Middle frontal gyrus (tissue), 1 donor: ENCODE data around the gene THAP2.
A peak's percentile ranks its signal among the peaks of the same experiment; 100 is the strongest.

Source experiments
- DNase-seq: peaks from one replicate; pipeline ENCODE4 v3.0.0-alpha.2; 2015; ENCODE audit warnings: low spot score; ENCODE audit errors: extremely low spot score

THAP2 gene

DNA sequence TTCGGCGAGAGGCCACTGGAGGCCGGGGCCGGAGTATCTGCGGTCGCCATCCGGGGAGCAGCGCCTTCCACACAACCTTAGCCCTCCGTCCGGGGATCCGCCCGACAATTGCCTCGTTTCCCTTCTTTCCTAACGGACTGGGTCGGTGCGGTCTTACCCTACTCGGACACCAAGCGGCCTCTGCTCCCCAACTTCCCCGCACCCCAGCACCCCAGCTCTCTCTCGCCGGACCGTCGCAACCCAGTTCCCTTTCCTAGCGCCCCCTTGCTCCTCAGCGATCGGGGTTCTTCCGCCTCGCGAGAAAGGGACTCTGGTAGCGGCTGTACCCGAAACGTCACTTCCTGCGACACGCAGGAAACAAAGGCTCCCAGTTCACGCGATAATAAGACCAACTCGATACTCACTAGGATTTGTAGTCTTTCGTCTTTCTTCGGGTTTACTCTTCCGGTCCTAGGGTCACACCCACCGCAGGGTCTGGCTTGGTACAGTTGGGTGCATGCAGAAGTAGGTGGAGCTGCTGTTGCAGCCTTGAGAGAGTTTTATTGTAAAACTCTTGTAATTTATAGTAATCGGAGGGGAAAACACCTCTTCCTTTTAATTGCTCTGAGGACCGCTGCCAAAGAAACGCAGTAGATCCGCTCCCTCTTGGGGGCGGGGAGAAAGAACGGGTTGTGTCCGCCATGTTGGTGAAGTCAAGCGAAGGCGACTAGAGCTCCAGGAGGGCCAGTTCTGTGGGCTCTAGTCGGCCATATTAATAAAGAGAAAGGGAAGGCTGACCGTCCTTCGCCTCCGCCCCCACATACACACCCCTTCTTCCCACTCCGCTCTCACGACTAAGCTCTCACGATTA is at the start of gene THAP2, which contains the start of gene ZFC3H1:
Gene THAP2 (plus strand): TSS at position 741 of the 850 bp plus-strand sequence. CDS start 209 bp downstream, outside the sequence.
Gene ZFC3H1 (minus strand): TSS at position 288 of the 850 bp plus-strand sequence. CDS start 238 bp downstream, at position 50.
- DNase-seq: peak; percentile 97

DNA sequence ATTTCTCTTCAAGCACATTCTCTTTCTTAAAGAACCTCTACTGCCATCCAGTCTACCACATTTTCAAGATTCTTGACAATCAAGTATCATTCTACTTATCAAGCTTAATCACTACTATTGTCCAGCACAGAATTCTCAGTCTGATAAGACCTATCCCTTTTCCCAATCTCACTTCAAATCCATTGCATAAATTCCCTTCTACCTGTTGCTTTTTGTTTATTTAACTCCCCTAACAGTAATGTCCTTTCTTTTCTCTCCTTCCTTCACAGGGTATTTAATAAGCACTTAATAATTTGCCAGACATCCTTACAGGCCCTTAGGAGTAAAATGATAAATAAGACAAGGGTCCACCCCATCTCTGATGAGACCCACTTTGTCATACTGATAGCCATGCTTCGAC is 42.2 kb upstream of the THAP2 start:
- no peak for DNase-seq

DNA sequence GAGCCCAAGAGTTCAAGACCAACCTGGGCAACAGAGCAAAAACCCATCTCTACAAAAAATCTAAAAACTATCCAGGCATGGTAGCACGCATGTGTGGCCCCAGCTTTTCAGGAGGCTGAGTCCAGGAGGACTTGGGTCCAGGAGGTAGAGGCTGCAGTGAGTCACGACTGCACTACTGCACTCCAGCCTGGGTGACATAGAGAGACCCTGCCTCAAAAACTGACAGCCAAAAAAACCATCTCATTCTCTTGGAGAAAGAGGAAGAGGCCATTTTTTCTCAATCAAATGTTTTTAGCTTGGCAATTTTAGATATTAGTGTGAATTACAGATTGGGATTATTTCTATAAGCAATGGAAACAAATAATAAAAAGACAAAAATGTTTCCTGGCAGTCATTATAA is 38.6 kb upstream of the THAP2 start:
- no peak for DNase-seq

DNA sequence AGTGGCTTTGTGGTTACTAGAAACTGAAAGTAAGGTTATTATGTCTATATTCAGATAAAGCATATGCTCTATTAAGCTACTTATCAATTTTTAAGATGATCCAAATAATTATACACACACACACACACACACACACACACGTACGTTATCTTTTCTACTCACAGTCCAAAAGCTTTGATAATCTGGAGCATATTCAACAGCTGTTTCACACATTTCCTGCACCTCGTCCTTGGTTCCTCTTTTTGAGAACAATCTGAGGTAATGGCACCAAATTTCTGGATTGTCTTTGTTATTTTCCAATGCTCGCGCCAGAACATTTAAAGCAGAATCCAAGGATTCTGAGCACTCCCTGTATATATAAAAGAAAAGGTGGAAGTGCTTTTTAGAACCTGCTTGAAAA is 38.0 kb upstream of the THAP2 start:
- no peak for DNase-seq

DNA sequence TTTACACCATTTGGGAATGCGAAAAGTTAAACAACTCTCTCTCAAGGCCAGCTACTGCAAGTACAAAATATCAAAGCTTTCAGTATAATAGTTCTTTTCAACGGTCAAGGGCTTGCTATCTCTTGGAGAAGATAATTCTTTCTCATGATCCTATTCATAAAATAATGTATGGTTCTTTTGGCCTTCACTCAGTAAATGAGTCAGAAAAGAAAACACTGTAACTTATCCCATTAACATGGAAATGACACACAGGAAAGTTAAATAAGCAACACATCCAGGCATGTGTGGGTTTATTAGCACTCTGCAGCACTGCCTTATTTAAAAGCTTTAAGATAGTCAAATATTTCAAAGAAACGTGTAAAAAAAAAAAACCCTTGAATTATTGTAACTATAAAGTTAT is 37.3 kb upstream of the THAP2 start:
- DNase-seq: no peak

DNA sequence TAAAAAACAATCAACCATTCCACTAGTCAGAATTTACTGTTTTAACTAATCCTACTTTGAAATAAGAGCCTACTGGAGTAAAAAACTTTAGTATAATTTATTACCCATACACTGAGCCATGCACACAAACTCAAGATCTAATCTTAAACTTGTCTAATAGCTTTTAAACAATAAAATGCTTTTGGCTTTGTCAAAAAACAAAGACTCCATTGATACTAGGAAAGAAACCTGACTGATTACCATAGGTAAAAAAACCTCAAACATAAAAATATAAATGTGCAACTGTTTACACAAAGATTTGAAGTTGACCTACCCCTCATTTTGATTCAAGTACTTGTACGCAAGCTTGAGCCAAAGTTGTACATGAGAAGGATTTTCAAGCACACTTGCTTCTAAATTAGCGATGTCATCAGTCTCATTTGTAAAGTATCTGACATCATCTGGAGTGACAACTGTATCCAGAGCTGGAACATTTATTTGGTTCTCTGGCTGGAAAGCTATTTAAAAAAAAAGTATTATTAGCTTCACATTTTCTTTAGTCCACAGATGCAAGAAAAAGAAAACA is 36.6 kb upstream of the THAP2 start:
- DNase-seq: no peak

DNA sequence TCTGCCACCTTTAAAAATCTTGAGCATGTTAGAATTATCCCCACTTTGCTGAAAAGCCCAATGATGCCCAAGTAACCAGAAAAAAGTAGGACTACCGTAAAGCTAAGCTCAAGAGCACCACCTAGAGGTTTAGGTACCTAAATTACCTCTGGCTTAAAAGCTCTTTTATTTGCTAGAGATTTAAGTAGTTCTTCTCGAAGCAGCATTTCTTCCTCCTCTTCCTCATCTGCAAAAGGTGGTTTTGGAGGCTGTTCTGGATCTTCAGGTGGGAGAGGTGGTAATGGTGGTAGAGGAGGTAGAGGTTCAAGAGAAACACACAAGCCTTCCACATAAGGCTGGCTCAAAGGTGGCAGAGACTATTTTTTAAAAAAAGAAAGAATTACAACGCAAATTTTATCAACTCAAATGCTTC is 27.4 kb upstream of the THAP2 start:
- DNase-seq: peak; percentile 46

DNA sequence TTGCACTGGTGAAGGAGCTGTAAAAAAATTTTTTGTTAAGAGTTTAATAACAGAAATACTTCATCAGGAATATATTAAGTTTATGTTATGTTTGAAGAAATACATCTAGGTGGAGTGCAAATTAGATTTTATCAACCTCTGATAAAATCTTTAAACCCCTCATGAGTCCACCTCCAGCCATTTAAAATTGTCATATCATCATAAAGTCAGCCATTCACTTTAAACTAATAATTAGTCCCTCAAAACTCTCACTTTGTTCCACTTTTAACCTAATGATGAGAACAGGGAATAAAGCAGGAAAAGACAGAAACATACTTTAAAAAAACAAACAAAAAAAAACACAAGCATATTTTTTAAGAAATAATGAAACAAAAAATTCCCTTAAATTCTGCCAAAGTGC is 25.6 kb upstream of the THAP2 start:
- no peak for DNase-seq

DNA sequence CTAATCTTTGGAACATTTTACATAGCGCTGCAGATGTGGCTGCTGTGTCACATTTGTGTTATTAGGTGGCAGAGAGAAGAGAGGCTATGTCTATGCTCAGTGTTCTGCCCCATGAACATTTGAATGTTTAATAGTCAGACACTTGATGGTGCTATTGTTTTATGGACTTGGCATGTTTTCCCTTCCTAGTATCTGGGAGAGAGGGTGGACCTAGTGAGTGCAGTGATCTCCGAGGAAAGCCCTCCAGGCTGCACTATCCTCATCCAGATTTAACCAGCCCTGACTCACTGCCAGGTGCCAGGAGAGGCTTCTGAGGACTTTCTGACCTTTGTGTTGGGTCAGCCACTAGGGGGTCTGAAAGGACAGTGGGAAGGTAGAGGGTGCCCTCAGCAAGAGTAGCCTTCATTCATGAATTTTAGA is 24.8 kb upstream of the THAP2 start:
- no peak for DNase-seq

DNA sequence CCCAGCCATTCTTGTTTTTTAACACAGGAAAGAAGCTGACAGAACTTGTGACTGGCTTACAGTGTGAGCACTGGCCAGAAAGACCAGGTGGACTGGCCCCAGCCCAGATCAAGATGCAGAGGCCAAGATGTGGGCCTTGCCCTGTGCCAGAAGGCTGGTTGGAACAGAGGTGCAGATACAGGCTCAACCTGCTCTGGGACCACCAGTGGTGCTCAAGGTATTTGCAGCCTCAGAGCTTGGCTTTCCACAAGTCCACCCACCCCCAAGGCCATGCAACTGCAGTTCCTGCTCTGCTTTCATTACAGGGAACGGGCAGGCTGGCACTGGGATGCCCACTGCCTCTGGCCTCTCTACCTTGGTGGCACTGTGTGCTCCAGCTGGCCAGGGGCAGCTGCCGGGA is 23.8 kb upstream of the THAP2 start:
- DNase-seq: no peak

DNA sequence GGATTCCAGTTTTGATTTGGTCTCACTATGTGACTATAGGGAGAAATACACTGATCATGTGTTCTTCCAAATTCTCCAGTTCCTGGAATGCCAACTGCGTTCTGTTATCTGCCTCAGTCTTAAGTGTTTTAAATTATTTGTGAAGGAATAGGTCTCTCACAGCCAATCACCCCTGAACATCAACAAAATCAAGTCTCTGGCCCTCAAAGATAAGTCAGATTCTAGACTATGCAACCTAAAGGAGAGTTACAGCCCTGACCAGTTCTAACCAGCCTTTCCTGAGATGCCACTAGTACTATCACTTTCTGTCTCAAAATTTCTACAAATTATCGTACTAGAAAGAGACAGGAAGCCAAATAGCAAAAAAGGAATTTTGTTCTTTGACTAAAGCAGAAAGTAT is 22.7 kb upstream of the THAP2 start:
- no peak for DNase-seq

DNA sequence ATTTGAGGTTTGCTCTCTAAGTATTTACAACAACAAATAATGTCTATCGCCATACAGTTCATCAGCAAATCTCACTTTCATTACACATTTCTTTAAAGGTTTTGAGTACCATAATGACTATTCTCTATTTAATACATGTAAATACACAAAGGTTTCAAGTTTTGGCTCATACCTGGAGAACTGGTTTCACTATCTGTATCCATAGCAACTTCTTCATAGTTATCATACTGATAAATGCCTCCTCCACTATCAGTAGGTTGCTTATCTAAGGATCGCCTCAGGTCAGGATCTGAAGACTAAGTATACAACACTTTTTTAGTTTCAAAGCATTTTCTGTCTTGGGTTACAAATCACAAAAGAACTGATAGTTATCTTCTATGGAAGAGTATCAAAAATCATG is 21.8 kb upstream of the THAP2 start:
- no peak for DNase-seq

DNA sequence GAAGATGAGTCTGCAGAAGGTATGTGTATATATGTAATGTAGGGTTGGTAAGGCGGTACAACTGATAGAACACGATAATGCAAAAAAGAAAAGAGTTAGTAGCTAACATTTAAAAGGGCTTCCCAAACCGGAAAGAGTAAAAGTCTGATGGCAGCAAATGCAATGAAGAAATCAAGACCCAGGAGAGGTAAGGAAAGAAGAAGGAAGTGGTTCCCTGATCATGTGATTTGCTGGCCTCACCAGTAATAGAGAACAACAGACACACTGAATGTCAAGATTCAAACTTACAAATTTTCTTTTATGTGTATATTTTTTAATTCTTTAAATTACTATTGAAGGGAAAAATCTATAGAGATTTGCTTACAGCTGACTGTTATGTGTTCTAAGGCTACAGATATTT is 18.8 kb upstream of the THAP2 start:
- DNase-seq: no peak

DNA sequence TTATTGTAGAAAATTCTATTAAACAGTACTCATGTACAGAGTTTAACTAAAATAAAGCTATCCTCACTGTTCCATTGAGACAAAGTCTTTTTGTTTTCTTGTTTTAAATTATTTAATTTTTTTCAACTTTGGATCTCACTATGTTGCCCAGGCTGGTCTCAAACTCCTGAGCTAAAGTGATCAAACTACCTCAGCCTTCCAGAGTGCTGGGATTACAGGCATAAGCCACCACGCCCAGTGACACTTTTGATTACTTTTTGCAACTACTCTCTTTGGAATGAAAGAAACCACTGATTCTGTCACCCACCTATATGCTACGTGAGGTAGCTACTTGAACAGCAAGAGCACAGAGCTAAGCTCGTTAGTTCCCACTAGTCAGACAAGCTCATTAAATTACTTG is 17.6 kb upstream of the THAP2 start:
- no peak for DNase-seq

DNA sequence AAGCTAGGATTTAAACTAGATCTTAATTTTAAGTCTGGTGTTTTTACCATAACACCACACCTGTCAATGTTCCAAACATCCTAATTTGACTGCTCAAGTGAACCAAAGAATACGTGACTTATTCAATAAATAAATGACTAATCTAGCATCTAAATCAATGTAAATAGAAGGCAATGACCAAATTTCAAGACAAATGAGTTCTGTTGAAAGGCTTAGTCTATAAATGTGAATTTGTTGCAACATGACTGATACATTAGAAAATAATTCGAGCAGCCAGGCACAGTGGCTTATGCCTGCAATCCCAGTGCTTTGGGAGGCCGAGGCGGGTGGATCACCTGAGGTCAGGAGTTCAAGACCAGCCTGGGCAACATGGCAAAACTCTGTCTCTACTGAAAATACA is 15.6 kb upstream of the THAP2 start:
- no peak for DNase-seq

DNA sequence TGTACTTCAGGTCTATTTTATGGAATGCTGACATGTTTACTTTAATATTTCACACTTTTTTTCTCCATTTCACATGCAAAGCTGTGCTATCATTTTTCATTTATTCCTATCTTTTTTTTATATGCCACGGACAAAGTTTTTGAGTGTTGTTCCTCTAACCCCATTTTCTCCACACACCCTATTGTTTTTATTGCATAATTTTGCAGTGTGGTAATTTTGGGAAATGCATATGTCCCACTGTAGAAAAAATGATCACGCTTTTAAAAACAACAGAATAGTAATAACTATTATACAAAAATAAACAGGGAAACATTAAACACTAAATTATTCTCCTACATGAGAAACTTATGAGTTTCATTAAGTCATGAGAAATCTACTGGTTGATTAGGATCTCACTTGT is 14.7 kb upstream of the THAP2 start:
- DNase-seq: no peak

DNA sequence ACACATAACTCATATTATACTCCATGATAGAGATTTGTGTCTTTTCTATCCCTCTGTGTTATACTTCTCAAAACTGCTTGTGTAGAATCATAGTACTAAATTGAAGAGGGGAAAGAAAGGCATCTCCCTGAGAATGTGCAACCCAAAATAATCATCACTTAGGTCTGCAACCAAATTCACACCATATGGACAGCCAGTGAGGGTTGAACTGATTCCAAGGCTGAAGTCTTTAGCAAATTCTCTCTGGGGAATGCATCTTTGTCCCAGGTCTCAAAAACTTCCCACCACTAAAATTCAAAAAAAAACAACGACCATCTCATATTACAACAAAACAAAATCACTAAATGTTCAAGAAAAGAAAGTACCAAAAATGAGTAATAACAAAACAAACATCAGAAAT is 11.4 kb upstream of the THAP2 start:
- no peak for DNase-seq

DNA sequence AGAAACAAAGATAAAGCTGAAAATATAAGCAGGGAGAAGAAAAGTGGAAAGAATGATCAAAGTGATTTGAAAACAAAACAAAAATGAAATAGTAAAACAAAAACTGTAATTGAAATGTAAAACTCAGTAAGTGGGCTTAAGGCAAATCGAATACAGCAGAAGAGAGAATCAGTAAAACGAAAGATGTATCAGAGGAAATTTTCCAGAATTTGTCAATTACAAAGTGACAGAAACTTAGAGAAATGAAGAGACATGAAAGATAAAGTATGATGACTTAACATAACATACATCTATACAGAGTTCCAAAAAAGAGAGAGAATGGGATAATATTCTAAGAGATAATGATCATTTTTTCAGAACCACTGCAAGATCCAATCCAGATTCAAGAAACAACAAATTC is 11.0 kb upstream of the THAP2 start:
- DNase-seq: no peak

DNA sequence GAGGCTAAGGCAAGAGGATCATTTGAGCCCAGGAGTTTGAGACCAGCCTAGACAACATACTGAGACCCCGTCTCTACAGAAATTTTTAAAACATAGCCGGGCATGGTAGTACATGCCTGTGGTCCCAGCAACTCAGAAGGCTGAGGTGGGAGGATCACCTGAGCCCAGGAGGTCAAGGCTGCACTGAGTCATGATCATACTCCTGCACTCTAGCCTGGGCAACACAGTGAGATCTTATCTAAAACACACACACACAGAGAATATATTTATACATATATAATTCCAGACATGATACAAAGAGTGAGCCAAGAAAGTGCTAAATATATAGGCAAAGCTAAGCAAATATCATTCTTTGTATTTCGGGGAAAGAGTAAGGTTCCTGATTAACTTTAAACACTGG is 9.9 kb upstream of the THAP2 start:
- DNase-seq: no peak

DNA sequence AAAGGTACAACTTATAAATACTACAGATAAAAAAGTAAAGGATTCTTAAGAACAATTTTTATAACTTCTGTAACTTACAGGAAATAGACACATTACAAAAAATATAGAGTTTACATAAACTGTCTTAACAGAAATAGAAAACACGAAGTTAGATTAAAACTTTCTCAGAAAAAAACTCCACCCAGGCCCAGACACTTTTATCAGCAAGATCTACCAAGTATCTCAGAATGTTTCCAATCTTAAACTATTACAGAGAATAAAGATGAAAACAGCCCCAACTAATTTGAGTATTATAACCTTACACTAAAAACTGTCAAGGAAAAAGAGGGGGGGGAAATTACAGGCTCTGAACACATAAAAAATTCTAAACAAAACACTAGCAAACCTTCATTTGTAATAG is 8.6 kb upstream of the THAP2 start:
- DNase-seq: no peak

DNA sequence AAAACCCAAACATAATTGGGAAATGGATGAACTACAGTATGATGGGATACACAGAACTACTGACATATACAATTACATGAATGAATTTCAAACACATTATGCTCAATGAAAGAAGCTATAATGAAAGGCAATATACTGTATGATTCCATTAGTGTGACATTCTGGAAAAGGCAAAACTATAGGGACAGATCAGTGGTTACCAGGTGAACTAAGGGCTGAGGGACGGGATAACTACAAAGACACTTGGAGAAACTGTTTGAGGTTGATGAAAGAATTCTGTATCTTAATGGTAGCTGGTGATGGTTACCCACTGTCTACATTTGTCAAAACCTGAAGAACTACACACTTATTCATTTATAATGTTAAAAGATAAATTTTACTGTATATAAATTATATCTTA is 8.2 kb upstream of the THAP2 start:
- DNase-seq: no peak

DNA sequence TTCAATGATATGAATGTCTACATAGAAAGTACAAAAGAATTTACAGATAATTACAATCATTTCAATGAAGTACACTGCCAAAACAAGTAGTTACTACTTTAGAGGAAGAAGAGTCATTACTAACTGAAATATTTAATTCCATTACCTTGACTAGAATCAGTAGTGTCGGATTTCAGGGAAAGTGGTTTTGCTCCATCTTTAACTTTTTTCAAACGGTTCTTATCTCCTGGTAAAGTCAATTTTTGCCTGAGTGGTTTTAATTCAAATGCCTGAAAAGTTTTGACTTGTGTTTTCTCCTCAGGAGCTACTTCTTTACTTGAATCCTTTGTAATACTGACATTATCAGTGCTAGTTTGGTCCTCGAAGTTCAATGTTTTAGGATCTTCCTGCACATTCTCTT is 7.4 kb upstream of the THAP2 start:
- DNase-seq: no peak

DNA sequence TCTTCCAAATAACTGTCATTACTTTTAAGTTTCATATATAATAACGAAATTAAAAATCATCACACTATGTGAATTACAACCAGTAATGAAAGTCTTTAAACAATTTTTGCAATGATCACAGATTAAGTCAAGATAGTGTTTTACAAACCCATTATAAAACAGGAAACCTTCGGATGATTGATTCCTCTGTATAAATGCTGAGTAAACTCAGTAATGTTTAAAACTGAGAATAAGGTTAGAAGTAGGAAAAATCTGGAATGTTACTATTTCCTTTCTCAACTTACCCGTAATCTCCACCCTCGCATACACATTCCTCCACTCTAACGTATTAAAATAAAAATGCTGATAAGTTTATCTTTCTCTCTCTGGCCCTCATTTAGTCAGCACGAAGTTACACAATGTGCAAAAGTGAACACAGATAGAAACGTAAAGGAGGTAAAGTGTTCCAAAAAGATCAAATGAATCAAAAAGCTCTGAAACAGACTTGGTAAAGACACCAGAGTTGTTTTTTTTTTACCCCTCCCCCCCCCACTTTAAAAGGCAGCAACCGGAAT is 2.0 kb upstream of the THAP2 start:
- DNase-seq: no peak
